ENCODE results near the gene RCAN3.
"Not testable (repeated sequence)": the region's sequence is repeated elsewhere in the genome, so short reads cannot be mapped to it uniquely, and the experiment has no call there.

Gene RCAN3

DNA sequence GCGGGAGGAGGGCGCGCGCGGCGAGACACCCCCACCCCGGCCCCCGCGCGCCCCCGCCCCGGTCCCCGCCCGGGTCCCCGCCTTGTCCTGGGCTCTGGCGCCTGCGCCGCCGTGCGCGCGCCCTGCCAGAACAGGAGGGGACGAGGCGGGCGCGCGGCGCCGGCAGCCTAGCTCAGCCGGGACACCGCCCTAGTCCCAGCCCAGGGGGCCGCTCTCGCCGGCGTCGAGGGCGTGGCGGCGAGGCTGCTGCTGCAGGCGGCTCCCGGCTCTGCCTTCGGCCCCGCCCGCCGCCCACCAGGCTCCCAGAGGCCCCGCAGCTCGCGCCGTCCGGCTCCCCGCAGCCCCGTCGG lies at the start of gene RCAN3:
Gene RCAN3, plus strand, starts transcription at position 128 of the 350 bp plus-strand sequence. CDS start 11,537 bp downstream, outside the sequence.
- in situ Hi-C loops (cut with MboI; ENCODE audit: low sequenced_read_pairs), result no loop called here

DNA sequence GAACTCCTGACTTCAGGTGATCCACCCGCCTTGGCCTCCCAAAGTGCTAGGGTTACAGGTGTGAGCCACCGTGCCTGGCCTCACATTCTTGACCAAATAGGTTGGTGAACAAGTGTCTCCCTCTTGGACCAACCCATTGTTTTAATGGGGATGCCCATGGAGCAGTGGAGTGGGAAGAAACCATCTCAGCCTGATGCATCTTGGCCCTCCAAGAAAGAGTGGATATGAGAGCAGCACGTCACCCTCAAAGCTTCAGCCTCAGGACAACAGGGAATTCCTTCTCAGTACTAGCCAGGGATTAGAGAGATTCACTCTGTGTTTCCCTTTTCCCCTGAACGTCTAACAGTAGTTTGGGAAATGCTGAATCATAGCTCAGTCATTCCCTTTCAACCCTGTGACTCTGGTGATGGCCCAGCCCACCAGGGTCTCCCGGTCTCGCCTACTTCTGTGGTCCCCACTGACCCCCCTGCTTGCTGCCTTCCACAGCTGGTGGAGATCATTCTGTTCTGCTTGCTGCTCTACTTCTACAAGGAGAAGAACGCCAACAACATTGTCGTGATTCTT lies 49.6 kb upstream of the RCAN3 start:
- in situ Hi-C loops (cut with MboI; ENCODE audit: low sequenced_read_pairs), result no loop called here

DNA sequence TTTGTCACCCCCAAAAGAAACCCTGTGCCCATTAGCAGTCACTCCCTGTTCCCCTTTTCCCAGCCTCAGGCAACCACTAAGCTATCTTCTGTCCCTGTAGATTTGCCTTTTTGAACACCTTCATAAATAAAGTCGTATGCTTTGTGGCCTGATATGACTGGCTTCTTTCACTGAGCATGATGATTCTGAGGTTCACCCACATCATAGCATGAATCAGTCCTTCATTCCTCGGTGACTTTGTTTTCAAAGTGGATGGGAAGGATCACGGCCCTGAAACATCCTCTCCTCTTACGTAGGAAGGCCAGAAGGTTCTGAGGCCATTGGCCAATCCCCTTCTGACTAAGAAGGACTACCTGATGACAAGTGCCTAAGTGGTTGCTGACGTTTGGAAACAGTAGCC lies 48.0 kb upstream of the RCAN3 start:
- in situ Hi-C loops (cut with MboI; ENCODE audit: low sequenced_read_pairs), result no loop called here

- in situ Hi-C loops (cut with MboI; ENCODE audit: low sequenced_read_pairs), result no loop called here
Observed at GRCh38 chr1:24455272-24455671, 47.4 kb upstream of the RCAN3 start.

DNA sequence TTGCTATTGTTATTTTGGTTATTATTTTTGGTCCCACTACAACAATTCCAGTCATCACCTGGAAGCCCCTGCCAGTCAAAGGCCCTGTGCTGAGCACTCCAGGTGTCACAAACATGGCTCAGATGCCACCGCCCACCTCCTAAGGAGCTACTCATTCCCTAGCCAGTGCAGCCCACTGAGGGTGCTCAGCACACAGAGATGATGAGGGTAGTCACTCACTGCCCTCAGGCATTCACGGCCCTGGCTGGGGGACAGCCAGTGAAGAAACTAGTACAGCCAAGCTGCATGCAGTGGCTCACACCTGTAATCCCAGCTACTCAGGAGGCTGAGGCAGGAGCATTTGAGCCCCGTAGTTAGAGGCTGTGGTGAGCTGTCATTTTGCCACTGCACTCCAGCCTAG lies 44.8 kb upstream of the RCAN3 start:
- in situ Hi-C loops (cut with MboI; ENCODE audit: low sequenced_read_pairs), result no loop called here

- in situ Hi-C loops (cut with MboI; ENCODE audit: low sequenced_read_pairs), result no loop called here
Observed at GRCh38 chr1:24459551-24460266, 42.9 kb upstream of the RCAN3 start.

DNA sequence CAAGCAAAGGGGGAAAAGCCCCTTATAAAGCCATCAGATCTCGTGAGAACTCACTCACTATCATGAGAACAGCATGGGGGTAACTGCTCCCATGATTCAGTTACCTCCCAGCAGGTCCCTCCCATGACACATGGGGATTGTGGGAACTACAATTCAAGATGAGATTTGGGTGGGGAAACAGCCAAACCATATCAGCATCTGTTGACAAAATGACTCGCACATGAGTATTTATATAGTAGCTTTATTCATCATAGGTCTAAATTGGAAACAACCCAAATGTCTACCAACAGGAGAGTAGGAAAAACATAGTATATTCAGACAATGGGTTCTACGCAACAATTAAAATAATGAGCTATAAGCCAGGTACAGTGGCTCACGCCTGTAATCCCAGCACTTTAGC lies 40.5 kb upstream of the RCAN3 start:
- in situ Hi-C loops (cut with MboI; ENCODE audit: low sequenced_read_pairs), result not testable (repeated sequence)

DNA sequence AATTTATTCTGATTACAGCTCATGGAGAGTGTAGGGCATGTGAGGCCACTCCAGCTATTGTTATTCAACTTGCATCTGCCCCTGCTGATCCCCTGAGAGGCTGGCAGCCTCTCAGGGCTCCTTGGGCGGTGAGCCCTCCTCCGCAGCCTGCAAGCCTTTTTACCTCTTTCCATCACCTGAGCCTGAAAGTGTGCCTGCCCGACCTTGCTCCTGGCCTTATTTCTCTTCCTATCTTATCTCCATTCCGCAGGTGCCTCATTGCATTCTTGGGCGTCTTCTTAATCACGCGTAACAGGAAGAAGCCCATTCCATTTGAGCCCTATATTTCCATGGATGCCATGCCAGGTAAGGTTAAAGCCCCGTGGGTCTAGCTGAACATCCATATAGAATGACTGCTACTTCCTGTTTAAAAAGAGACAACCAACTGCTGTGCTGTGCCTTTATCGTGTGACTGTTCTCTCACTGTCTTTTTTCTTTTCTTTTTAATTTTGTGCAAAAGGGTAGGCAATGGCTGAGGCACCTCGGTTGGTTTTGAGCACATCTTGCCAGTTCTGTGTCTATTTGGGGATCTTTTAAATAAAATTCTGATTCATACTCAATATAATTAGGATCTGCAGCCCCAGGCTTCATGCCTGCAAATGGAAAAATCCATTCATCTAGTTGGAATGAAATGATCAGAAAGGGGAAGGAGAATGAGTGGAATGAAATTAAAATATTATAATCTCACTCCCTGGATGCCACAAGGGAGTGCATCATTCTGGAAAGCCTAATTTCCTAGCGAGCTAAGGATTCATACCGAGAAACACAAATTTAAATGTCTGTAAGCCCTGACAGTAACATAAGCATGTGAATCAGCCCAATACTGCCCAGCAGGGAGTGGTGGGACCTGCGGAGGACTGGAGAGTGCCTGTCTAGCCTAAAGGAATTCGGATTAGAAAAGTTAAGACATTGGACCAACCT lies 38.6 kb upstream of the RCAN3 start:
- in situ Hi-C loops (cut with MboI; ENCODE audit: low sequenced_read_pairs), result no loop called here

GRCh38 chr1:24465099-24465498 lies 37.5 kb upstream of the RCAN3 start:
- in situ Hi-C loops (cut with MboI; ENCODE audit: low sequenced_read_pairs), result no loop called here

- in situ Hi-C loops (cut with MboI; ENCODE audit: low sequenced_read_pairs), result no loop called here
Observed at GRCh38 chr1:24465638-24466037, 37.0 kb upstream of the RCAN3 start.

GRCh38 chr1:24468685-24469316 lies 33.8 kb upstream of the RCAN3 start:
- in situ Hi-C loops (cut with MboI; ENCODE audit: low sequenced_read_pairs), result no loop called here

GRCh38 chr1:24470592-24470991 lies 32.0 kb upstream of the RCAN3 start:
- in situ Hi-C loops (cut with MboI; ENCODE audit: low sequenced_read_pairs), result no loop called here

DNA sequence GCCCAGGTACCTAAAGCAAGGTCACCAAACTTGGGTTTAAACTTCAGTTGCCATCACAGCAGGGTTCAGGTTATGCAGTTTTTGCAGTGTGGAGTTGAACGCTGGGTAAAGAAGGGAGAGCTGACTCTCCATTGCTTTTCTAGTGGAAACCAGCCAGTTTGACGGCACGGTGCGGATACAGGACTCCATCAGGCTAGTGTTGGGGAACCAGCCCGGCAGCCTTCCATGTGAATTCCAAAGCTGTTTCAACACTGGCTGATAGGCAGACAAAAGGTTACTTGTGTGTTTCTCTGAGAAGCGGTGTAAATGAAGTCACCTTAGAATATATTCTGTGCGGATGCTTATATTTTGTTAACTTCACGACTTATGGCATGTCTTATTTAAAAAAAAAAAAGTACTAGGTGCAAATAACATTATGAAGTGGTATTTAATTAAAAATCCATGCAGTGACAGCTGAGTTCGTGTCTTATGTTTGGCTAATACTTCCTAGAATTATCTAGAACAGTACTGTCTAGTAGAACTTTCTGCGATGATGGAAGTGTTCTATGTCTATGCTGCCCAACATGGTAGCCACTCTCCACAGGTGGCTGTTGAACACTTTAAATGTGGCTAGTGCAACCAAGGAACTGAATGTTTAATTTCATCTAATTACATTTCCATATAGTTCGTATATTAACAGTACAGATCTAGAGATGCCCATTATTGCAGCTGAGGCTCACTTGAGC lies 29.9 kb upstream of the RCAN3 start:
- in situ Hi-C loops (cut with MboI; ENCODE audit: low sequenced_read_pairs), result no loop called here

DNA sequence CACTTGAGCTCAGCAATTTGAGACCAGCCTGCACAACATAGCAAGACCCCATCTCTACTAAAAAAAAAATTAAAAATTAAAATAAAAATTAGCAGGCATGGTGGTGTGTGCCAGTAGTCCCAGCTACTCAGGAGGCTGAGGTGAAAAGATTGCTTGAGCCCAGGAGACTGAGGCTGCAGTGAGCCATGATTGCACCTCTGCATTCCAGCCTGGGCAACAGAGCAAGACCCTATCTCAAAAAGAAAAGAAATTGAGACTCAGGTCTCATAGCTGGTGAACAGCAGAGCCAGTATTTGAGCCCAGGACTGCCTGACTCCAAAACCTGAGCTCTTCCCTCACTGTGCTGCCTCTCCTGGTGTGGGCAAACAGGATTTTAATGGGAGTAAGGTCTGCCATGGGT lies 28.4 kb upstream of the RCAN3 start:
- in situ Hi-C loops (cut with MboI; ENCODE audit: low sequenced_read_pairs), result no loop called here

DNA sequence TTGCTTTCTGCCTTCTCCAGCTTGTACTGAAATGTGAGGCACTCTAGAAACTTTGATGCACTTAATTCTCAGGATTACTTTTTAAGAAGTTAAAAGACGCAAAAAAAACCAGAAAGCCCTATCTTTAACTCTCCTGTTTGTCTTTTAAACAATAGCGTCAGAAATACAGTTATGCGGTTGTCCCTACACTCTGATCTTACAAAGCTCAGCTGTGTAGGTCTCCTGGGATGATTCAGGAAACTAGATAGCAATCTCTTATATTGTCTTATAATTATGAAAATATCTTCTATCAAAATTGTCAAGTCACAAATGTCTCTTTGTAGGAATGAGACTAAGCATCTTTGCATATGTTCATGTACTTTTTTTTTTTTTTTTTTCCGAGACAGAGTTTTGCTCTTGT lies 26.9 kb upstream of the RCAN3 start:
- in situ Hi-C loops (cut with MboI; ENCODE audit: low sequenced_read_pairs), result no loop called here

GRCh38 chr1:24476571-24476970 lies 26.1 kb upstream of the RCAN3 start:
- in situ Hi-C loops (cut with MboI; ENCODE audit: low sequenced_read_pairs), result no loop called here

DNA sequence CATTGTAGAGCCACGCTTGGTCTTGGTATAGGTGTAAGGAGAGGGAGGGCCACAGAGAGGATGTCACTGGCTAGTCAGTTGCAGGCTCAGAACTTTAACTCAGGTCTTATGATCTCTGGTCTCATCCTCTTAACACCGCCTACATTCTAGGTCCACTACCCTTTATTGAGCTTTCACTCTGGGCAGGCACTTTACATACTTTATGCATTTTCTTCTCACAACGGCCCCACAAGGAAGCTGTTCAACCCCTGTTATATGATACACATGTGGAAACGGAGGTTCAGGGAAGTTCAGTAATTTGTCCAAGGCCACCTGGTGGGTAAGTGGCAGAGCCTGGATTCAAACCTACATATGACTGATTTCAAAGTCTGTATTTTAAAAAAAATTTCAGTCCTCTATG lies 25.3 kb upstream of the RCAN3 start:
- in situ Hi-C loops (cut with MboI; ENCODE audit: low sequenced_read_pairs), result no loop called here

DNA sequence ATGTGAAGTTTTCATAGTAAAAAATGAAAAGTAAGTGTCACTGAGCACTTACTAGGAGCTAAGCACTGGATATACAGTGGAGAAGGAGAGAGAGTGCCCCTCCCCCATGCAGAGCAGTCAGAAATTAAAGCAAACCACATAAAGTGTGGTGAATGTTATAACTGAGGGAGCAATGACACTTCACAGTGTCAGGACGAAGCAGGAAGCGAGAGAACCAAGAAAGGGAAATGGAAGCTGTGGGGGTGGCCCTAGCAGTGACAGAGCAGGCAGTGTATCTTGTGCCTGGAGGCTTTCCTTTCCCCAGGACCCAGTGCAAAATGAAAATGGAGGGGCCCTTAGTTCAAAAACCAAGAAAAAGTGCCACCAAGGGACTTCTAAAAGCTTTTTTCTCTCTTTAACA lies 21.5 kb upstream of the RCAN3 start:
- in situ Hi-C loops (cut with MboI; ENCODE audit: low sequenced_read_pairs), result no loop called here

DNA sequence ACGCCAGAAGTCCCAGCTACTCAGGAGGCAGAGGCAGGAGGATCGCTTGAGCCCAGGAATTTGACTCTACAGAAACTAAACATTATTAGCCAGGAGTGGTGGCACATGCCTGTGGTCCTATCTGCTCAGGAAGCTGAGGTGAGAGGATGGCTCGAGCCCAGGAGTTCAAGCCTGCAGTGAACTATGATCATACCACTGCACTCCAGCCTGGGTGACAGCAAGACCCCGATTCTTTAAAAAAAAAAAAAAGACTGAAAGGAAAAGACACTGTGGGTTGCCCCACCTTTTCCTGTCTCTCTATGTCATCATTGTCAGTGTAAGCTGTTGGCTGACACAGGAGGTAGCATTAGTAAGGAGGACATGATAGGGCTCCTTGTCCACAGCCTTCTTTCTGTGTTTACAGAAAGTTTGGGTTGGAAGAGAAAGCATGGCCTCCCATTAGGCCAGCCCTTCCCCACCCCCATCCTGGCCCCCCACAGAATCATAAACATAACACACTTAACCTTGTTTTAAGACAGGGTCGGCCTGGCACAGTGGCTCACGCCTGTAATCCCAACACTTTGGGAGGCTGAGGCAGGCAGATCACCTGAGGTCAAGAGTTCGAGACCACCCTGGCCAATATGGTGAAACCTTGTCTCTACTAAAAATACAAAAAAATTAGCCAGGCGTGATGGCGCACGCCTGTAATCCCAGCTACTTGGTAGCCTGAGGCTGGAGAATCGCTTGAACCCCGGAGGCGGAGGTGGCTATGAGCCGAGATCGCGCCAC lies 20.6 kb upstream of the RCAN3 start:
- in situ Hi-C loops (cut with MboI; ENCODE audit: low sequenced_read_pairs), result no loop called here

- in situ Hi-C loops (cut with MboI; ENCODE audit: low sequenced_read_pairs), result no loop called here
Observed at GRCh38 chr1:24483441-24483840, 19.2 kb upstream of the RCAN3 start.

Data from HL-60/S4 (cell line).